Effector memory CD4-positive, alpha-beta T cell (primary cell): ENCODE results near the gene STAG2.

Source experiments
- DNase-seq, 3 donors: peaks; one replicate each; pipeline ENCODE4 v3.0.0-alpha.2; 2020
- H3K27ac ChIP-seq: 2 replicates; pipeline ENCODE4 v1.7.0; 2013; ENCODE audit warnings: mild to moderate bottlenecking, low read length, moderate library complexity; ENCODE audit not compliant: insufficient read depth, poor library complexity, severe bottlenecking
- H3K27me3 ChIP-seq: replicated peaks from 2 replicates; pipeline ENCODE4 v1.7.0; 2013; ENCODE audit warnings: mild to moderate bottlenecking, low read length; ENCODE audit not compliant: insufficient read depth, control insufficient read depth, poor library complexity, severe bottlenecking
- H3K36me3 ChIP-seq: 2 replicates; pipeline ENCODE4 v1.7.0; 2013; ENCODE audit warnings: mild to moderate bottlenecking, low read length, moderate library complexity; ENCODE audit not compliant: control insufficient read depth, insufficient read depth
- H3K4me1 ChIP-seq: 2 replicates; pipeline ENCODE4 v1.7.0; 2013; ENCODE audit warnings: low read length, mild to moderate bottlenecking; ENCODE audit not compliant: control insufficient read depth, insufficient read depth, poor library complexity, severe bottlenecking
- H3K4me3 ChIP-seq: 2 replicates; pipeline ENCODE4 v1.7.0; 2013; ENCODE audit warnings: low read length, low read depth, mild to moderate bottlenecking; ENCODE audit not compliant: insufficient read depth, poor library complexity, severe bottlenecking
- H3K9me3 ChIP-seq: 2 replicates; pipeline ENCODE4 v1.7.0; 2013; ENCODE audit warnings: mild to moderate bottlenecking, low read length, moderate library complexity; ENCODE audit not compliant: control insufficient read depth

STAG2 gene

GRCh38 chrX:123973921-123974320, 12.4 kb downstream of the STAG2 start:
- Histone ChIP-seq H3K4me3 (no peak overlapping the region), H3K27me3 (no peaks in the 10 kb centered on the region), H3K27ac (no peak overlapping the region), H3K4me1 (no peaks in the 10 kb centered on the region), H3K36me3 (no peaks in the 10 kb centered on the region), H3K9me3 (no peaks in the 10 kb centered on the region)
- DNase-seq, result no peak

- H3K9me3 ChIP-seq, result no peaks in the 10 kb centered on the region
- no peak for DNase-seq
- H3K27me3 ChIP-seq, result no peaks in the 10 kb centered on the region
- no peak overlapping the region for H3K4me3 ChIP-seq
- H3K4me1 ChIP-seq, result no peaks in the 10 kb centered on the region
- H3K36me3 ChIP-seq, result no peaks in the 10 kb centered on the region
- no peak overlapping the region for H3K27ac ChIP-seq
Measured at GRCh38 chrX:123975180-123975579, 13.7 kb downstream of the STAG2 start.

- DNase-seq, result no peak
- Histone ChIP-seq H3K4me1 (no peaks in the 10 kb centered on the region), H3K27me3 (no peaks in the 10 kb centered on the region), H3K4me3 (no peak overlapping the region), H3K9me3 (no peaks in the 10 kb centered on the region), H3K27ac (no peak overlapping the region), H3K36me3 (no peaks in the 10 kb centered on the region)
Measured at GRCh38 chrX:123976706-123977316, 15.3 kb downstream of the STAG2 start.

- Histone ChIP-seq H3K27me3 (no peaks in the 10 kb centered on the region), H3K9me3 (no peaks in the 10 kb centered on the region), H3K4me3 (no peak overlapping the region), H3K27ac (no peak overlapping the region), H3K4me1 (no peaks in the 10 kb centered on the region), H3K36me3 (no peaks in the 10 kb centered on the region)
- no peak for DNase-seq
Measured at GRCh38 chrX:123983240-123983639, 21.7 kb downstream of the STAG2 start.

GRCh38 chrX:123986377-123986776, 24.9 kb downstream of the STAG2 start:
- no peaks in the 10 kb centered on the region for H3K4me1 ChIP-seq
- no peaks in the 10 kb centered on the region for H3K9me3 ChIP-seq
- H3K36me3 ChIP-seq, result no peaks in the 10 kb centered on the region
- no peak for DNase-seq
- no peaks in the 10 kb centered on the region for H3K27me3 ChIP-seq
- H3K27ac ChIP-seq, result no peak overlapping the region
- H3K4me3 ChIP-seq, result no peak overlapping the region

- H3K27me3 ChIP-seq, result no peaks in the 10 kb centered on the region
- no peak overlapping the region for H3K27ac ChIP-seq
- no peak for DNase-seq
- H3K36me3 ChIP-seq, result no peaks in the 10 kb centered on the region
- no peak overlapping the region for H3K4me3 ChIP-seq
- H3K9me3 ChIP-seq, result no peaks in the 10 kb centered on the region
- no peaks in the 10 kb centered on the region for H3K4me1 ChIP-seq
Measured at GRCh38 chrX:123988423-123989111, 27.1 kb downstream of the STAG2 start.

GRCh38 chrX:123989235-123989634, 27.7 kb downstream of the STAG2 start:
- DNase-seq, result no peak
- H3K4me3 ChIP-seq, result no peak overlapping the region

GRCh38 chrX:123990169-123990568, 28.7 kb downstream of the STAG2 start:
- H3K27ac ChIP-seq, result no peak overlapping the region
- DNase-seq, result no peak

More at GRCh38 chrX:123989235-123989634, 27.7 kb downstream of the STAG2 start:
- no peaks in the 10 kb centered on the region for H3K27me3 ChIP-seq
- no peaks in the 10 kb centered on the region for H3K9me3 ChIP-seq
- H3K36me3 ChIP-seq, result no peaks in the 10 kb centered on the region
- H3K27ac ChIP-seq, result no peak overlapping the region
- H3K4me1 ChIP-seq, result no peaks in the 10 kb centered on the region

DNA sequence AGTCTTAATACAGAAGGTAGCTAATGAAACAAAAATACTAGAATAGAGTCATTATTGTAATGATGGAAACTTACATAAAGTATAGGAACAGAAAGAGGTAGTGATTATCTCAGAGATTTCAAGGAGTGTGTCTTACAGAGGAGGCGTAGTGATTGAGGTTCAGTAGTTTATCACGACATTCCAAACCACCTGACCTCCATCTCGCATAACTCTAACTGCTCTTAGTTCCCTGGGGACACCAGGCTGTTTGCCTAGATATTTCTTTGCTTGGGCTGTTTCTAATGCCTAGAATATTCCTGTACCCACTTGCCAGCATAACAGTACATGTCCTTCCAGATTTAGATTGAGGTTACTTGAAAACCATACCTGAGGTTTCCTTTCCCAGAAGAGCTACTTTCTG, 29.1 kb downstream of the STAG2 start:
- no peak overlapping the region for H3K4me3 ChIP-seq
- no peaks in the 10 kb centered on the region for H3K4me1 ChIP-seq
- no peaks in the 10 kb centered on the region for H3K27me3 ChIP-seq
- no peak for DNase-seq
- H3K27ac ChIP-seq, result no peak overlapping the region
- no peaks in the 10 kb centered on the region for H3K36me3 ChIP-seq
- H3K9me3 ChIP-seq, result no peaks in the 10 kb centered on the region

More at GRCh38 chrX:123990169-123990568, 28.7 kb downstream of the STAG2 start:
- Histone ChIP-seq H3K4me1 (no peaks in the 10 kb centered on the region), H3K9me3 (no peaks in the 10 kb centered on the region), H3K27me3 (no peaks in the 10 kb centered on the region), H3K36me3 (no peaks in the 10 kb centered on the region), H3K4me3 (no peak overlapping the region)

DNA sequence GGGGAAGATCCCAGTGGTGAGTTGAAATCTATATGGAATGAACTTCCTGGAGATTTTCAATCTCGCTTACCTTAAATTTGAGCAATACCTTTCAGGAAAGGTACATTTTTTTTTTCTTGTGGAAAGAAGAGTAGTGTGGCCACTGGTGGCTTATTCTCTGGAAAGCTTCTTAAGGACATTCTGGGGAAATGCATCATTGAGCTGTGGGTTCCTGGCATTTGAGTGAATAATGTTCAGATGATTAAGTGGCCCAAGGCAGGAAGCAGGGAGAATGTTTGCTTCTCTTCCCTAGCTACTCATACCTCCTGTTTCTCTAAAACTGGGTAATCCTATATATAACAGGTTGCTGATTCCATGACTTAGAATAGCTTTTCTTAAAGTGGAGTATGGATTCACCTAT, 31.8 kb downstream of the STAG2 start:
- DNase-seq, result no peak
- Histone ChIP-seq H3K36me3 (no peaks in the 10 kb centered on the region), H3K4me1 (no peaks in the 10 kb centered on the region), H3K4me3 (no peak overlapping the region), H3K9me3 (no peaks in the 10 kb centered on the region), H3K27me3 (no peaks in the 10 kb centered on the region), H3K27ac (no peak overlapping the region)
